HG03460 (cell line): ENCODE results near the gene PMM2.

Source experiments
- ATAC-seq: cut with Tn5 transposase; IDR thresholded peaks from one replicate; pipeline ENCODE4 v1.9.1; 2021; ENCODE audit not compliant: unreplicated experiment

PMM2 gene

GRCh38 chr16:8849411-8850011 is 51.9 kb downstream of the PMM2 start:
- no peak for ATAC-seq

- no peak for ATAC-seq
These were observed 52.7 kb downstream of the PMM2 start for GRCh38 chr16:8850279-8850885.

- no peak for ATAC-seq
These were observed 54.2 kb downstream of the PMM2 start for GRCh38 chr16:8851761-8852403.

GRCh38 chr16:8852534-8852933 is 54.9 kb downstream of the PMM2 start:
- ATAC-seq, result no peak

- ATAC-seq, result no peak
These were observed 55.5 kb downstream of the PMM2 start for GRCh38 chr16:8853150-8853549.

- no peak for ATAC-seq
These were observed 56.0 kb downstream of the PMM2 start for GRCh38 chr16:8853611-8854010.

GRCh38 chr16:8854298-8854948 is 56.8 kb downstream of the PMM2 start:
- ATAC-seq, result no peak

GRCh38 chr16:8855051-8855786 is 57.6 kb downstream of the PMM2 start:
- no peak for ATAC-seq

- no peak for ATAC-seq
These were observed 58.3 kb downstream of the PMM2 start for GRCh38 chr16:8855972-8856371.

GRCh38 chr16:8858994-8859912 is 61.6 kb downstream of the PMM2 start:
- no peak for ATAC-seq

- ATAC-seq, result no peak
These were observed 62.6 kb downstream of the PMM2 start for GRCh38 chr16:8859913-8860881.

GRCh38 chr16:8861563-8862308 is 64.1 kb downstream of the PMM2 start:
- ATAC-seq, result no peak

GRCh38 chr16:8862309-8863130 is 64.9 kb downstream of the PMM2 start:
- ATAC-seq, result no peak

- ATAC-seq, result no peak
These were observed 66.2 kb downstream of the PMM2 start for GRCh38 chr16:8863594-8864424.

GRCh38 chr16:8864480-8865110 is 67.0 kb downstream of the PMM2 start:
- ATAC-seq, result no peak

GRCh38 chr16:8865145-8865882 is 67.7 kb downstream of the PMM2 start:
- ATAC-seq, result no peak
